ENCODE results near the gene SLC52A1.
A peak's percentile ranks its signal among the peaks of the same experiment; 100 is the strongest.

SLC52A1 gene

GRCh38 chr17:4987767-4988567 is 47.3 kb downstream of the SLC52A1 start:
- DNase-seq (ENCODE audit: low read depth), result no peak

DNA sequence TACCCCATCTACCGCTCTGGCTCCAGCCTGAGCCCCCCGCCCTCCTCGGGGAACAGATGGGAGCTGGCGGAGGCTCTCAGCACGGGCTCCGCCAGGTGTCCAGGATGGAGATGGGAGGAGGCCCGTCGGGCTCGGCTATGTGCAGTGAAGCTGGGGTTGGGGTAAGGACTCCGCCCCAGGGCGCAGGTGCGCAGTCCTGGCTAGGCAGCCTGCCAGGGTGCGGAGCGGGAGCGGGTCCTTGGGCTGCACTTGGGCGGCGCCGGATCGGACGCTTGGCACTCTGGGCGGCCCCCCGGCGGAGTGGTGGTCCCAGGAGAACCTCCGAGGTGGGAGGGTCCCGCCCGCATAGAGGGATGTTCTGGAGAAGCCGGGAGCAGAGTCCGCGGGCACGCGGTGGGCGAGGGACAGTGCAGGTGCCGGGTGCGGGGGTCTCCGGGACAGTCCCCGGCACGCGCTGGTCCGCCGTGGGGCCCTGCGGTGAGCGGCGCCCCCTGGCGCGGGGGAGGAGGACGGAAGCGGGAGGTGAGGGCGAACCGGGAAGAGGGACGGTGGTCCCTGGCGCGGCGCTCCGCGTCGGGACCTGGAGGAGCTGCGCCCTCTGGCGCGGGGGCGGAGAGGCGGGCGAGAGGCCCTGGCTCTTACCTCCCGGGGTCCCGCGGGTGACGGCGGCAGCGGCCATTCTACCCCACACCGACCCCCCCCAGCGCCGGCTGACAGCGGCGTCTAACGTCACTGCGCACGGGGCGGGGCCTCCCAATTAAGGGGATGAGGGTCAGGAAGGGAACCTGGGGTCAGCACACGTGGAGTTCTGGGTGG is 48.1 kb downstream of the SLC52A1 start, which contains the start of gene CAMTA2:
CAMTA2 (minus strand) TSS at position 725 of the 816 bp plus-strand sequence. CDS start 1,453 bp downstream, outside the sequence.
- DNase-seq (ENCODE audit: low read depth), result peak; percentile 79

- no peak for DNase-seq (ENCODE audit: low read depth)
Measured at GRCh38 chr17:4986403-4986802, 48.8 kb downstream of the SLC52A1 start.
